Ovary (tissue), 9 donors: ENCODE measurements around the gene ACO1. TPM values are rescaled to one million over a fixed set of nuclear protein-coding genes. Genes with fewer than 3 reads are reported as not detected.

ENCODE experiments used
- DNase-seq, 5 donors: peaks; one replicate each; pipeline ENCODE4 v3.0.0-alpha.2; 2019 to 2020
- H3K27ac ChIP-seq, 2 donors: fragments of 200-600 bp; one replicate each; pipeline versions ENCODE4 v1.5.1 to v1.8.0; 2019 to 2022
- H3K27me3 ChIP-seq: fragments of 200-600 bp; one replicate; pipeline ENCODE4 v1.8.0; 2022
- H3K36me3 ChIP-seq: fragments of 200-600 bp; sonication (generic); one replicate; pipeline ENCODE4 v1.5.1; 2019
- H3K4me1 ChIP-seq: one replicate; pipeline ENCODE4 v1.8.1; 2013; ENCODE audit warnings: mild to moderate bottlenecking, moderate library complexity; ENCODE audit not compliant: insufficient read depth
- H3K4me3 ChIP-seq: fragments of 200-600 bp; sonication (generic); one replicate; pipeline ENCODE4 v1.5.1; 2017
- H3K9me3 ChIP-seq, 2 donors: fragments of 200-600 bp in 1 of 2; sonication (generic) in 1 of 2; one replicate each; pipeline versions ENCODE4 v1.5.1 to v1.8.1; 2013 to 2019; ENCODE audit warnings: mild to moderate bottlenecking in 1 of 2, moderate library complexity in 1 of 2
- EP300 ChIP-seq: sonication (generic); formaldehyde crosslinking; IDR thresholded peaks from one replicate; pipeline ENCODE4 v1.6.1; 2017; ENCODE audit warnings: antibody characterized with exemption
- POLR2A ChIP-seq: fragments of 450-650 bp; IDR thresholded peaks from one replicate; pipeline ENCODE4 v1.6.1; 2017; ENCODE audit warnings: antibody characterized with exemption, mild to moderate bottlenecking, moderate library complexity
- WGBS, 3 donors: extraction: QIAGEN DNeasy Blood & Tissue Kit in 1 of 3; methylation state at CpG; one replicate each; pipeline versions ENCODE4 v1.1.5 to v1.1.7; 2013 to 2017; 5-methylcytosine and 5-hydroxymethylcytosine counted together
- intact Hi-C, 4 donors: fragments of 100-400 bp; cut with DNase I; formaldehyde crosslinking; loops; one replicate each; pipeline versions ENCODE4 v1.11.0 to v1.15.1; 2022 to 2023
- polyA plus RNA-seq, 2 donors: library from polyadenylated mRNA; stranded (reverse); fragments of 200-250 nt in 1 of 2; fragments of 350-450 nt in 1 of 2; fragmentation: Illumina TruSeq in 1 of 2; extraction: RNeasy Lipid Tissue Mini Kit (QIAGEN cat#74804) in 1 of 2; gene quantifications; one replicate each; pipeline ENCODE4 v1.2.3, GENCODE V29; 2013 to 2014
- total RNA-seq, 7 donors: library from RNA; depleted of rRNA in 2 of 7; stranded (reverse); fragments of >200 nt in 2 of 7; fragmentation: NEBNext Ultra II Directional in 3 of 7; extraction: Animal tissue kit (Norgen Biotek cat#: 25700) in 3 of 7; gene quantifications; one replicate each; pipeline versions ENCODE4 v1.1.0 to v1.2.4, GENCODE V29; 2016 to 2023
- TF ChIP-seq, protein P1 (sequence below), 3 donors: fragments of 450-650 bp in 2 of 3; fragments of 200-600 bp in 1 of 3; IDR thresholded peaks; one replicate each; pipeline versions ENCODE4 v1.5.1 to v1.8.0; 2016 to 2022; ENCODE audit warnings: antibody characterized with exemption in 3 of 3, mild to moderate bottlenecking in 1 of 3
- donor health status: DM: no; HTN: no; CAD: no; lungs with moderate emphysema.
- donor health status: DM: no; HTN: no; CAD: no.
- donor health status: Bipolar disorder and iron deficiency.
- donor health status: DM: yes; HTN: yes; CAD: no.
- donor health status: DM: no; HTN: no; CAD: no.
- donor health status: DM: yes; HTN: yes; CAD: no.

Gene ACO1
- total and polyA plus RNA-seq, 9 donors = 15.6 to 111 (median 30.5) TPM

DNA sequence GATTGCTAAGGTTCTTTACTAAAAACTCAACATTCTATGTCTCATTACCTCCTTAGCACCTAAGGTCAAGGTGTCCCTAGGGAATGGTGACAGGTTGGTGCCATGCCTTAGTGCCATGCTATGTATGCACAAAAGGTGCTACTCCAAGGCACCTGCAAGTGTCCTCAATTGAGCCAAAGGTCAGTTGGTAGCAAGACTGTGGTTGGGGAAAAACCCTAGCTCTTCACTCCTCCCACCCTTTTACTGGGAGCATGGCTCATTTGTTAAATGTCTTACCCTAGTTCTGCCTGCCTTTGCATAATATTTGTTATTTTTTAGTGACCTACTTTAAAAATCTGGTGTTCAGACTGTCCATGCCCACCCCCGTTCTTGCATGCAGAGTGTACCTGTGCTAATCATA, 17.0 kb downstream of the ACO1 start:
- no peaks in the 10 kb centered on the region for H3K27me3 ChIP-seq
- TF ChIP-seq EP300 (no peak), POLR2A (no peak)
- H3K4me3 ChIP-seq = no peak overlapping the region
- H3K9me3 ChIP-seq = no peaks in the 10 kb centered on the region
- DNase-seq = no peak
- 89 to 100% (median 92%) methylated on average over 1 of the region's 1 CpG for WGBS, 3 donors
- H3K36me3 ChIP-seq = no peaks in the 10 kb centered on the region
- H3K27ac ChIP-seq = no peak overlapping the region
- no peaks in the 10 kb centered on the region for H3K4me1 ChIP-seq
- intact Hi-C loops = no loop called here

DNA sequence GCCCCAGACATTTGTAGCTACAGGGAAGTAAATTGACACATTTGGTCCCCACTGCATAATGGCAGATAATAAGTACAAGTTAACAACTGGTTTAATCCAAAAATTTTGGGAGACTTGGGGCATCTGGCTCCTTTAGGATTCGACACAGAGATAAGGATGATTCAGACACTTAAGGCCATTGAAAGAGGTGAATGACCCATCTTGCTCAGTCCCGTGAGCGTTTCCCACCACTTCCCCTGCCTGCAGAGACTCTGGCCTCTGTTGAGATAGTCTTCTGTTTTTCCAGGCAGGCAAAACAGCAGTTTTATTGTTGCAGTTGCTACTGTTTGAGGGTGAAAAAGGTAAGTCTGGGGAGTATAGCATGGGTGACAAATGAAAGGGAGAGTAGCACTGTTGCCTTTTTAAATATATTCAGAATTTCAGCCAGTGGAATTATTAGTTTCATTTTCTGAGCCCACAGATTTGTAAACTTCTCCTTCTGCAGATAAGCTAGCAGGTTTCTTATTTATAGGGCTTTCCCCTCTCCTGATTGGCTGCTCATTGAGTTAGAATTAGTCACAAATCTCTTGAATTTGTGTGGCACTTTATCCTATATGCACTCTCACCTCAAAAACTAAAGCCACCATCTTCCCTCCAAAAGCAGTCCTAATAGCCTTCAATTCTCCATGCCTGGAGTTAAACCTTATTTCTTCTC, 19.3 kb downstream of the ACO1 start:
- 76 to 91% (median 79%) methylated on average over 3 of the region's 3 CpGs for WGBS, 3 donors
- TF ChIP-seq, protein P1, sequence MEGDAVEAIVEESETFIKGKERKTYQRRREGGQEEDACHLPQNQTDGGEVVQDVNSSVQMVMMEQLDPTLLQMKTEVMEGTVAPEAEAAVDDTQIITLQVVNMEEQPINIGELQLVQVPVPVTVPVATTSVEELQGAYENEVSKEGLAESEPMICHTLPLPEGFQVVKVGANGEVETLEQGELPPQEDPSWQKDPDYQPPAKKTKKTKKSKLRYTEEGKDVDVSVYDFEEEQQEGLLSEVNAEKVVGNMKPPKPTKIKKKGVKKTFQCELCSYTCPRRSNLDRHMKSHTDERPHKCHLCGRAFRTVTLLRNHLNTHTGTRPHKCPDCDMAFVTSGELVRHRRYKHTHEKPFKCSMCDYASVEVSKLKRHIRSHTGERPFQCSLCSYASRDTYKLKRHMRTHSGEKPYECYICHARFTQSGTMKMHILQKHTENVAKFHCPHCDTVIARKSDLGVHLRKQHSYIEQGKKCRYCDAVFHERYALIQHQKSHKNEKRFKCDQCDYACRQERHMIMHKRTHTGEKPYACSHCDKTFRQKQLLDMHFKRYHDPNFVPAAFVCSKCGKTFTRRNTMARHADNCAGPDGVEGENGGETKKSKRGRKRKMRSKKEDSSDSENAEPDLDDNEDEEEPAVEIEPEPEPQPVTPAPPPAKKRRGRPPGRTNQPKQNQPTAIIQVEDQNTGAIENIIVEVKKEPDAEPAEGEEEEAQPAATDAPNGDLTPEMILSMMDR (IDR thresholded peaks at IDR 0.05) = no peak
- no peak for TF ChIP-seq EP300
- TF ChIP-seq POLR2A = no peak
- Histone ChIP-seq H3K9me3 (no peaks in the 10 kb centered on the region), H3K27ac (no peak overlapping the region), H3K4me3 (no peak overlapping the region), H3K4me1 (no peaks in the 10 kb centered on the region), H3K36me3 (no peaks in the 10 kb centered on the region), H3K27me3 (no peaks in the 10 kb centered on the region)
- intact Hi-C loops = no loop called here
- no peak for DNase-seq

DNA sequence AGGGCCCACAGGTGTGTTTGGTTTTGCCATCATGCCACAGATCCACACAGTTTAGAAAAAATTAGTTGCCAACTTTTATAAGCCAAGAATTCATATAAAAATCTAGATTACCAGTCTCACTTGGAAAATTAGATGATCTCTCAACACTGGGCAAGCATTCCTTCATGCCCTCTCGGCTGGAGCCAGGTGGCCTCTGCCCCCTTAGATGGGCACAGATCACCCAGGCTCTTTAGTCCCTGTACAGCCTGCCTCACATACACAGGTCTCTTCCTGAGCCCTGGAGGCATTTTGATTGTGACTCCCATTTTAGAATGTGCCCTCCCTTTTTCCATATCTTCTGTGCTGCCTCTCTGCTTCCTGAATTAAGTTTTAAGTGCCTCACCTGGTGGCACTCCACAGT, 20.0 kb downstream of the ACO1 start:
- H3K36me3 ChIP-seq = no peaks in the 10 kb centered on the region
- H3K4me3 ChIP-seq = no peak overlapping the region
- 100% methylated on average over 1 of the region's 1 CpG for WGBS, 3 donors
- H3K27ac ChIP-seq = no peak overlapping the region
- intact Hi-C loops = no loop called here
- H3K9me3 ChIP-seq = no peaks in the 10 kb centered on the region
- H3K4me1 ChIP-seq = no peaks in the 10 kb centered on the region
- TF ChIP-seq, protein P1 (IDR thresholded peaks at IDR 0.05) = no peak
- TF ChIP-seq POLR2A (no peak), EP300 (no peak)
- DNase-seq = no peak
- H3K27me3 ChIP-seq = no peaks in the 10 kb centered on the region

DNA sequence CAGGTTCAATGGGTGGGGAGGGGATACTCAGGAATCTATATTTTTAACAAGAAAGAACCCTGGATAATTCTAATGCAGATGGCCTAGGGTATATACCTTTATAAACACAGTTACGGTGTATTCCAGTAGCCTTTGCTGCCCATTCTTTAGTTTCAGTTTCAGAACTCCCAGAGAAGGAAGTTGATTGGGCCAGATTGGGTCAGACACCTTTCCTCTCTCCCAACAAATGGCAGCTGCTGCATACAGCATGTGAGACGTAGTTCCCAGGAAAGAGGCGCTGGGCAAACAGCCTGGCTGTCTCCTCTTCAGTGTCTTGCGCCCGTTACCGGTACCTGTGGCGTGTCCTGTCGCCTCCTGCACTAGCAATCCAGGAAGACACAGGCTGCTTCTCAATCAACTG, 20.4 kb downstream of the ACO1 start:
- H3K36me3 ChIP-seq = no peaks in the 10 kb centered on the region

DNA sequence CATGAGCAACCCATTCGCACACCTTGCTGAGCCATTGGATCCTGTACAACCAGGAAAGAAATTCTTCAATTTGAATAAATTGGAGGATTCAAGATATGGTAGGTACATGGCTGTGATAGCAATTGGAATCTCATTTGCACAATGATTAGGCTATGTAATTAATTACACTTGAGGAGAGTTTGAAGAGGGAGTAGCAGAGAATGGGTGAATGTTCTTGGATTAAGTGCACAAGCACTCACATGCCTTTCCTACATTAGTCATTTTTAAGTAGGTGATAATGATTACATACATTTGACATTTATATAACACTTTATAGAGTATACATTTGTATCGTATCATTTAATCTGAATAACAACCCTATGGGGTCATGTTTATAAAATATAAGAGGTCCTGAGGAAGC, 21.1 kb downstream of the ACO1 start:
- intact Hi-C loops = no loop called here
- WGBS, 3 donors = 95 to 100% (median 96%) methylated on average over 2 of the region's 2 CpGs
- no peaks in the 10 kb centered on the region for H3K27me3 ChIP-seq
- H3K4me1 ChIP-seq = no peaks in the 10 kb centered on the region
- H3K27ac ChIP-seq = no peak overlapping the region
- H3K4me3 ChIP-seq = no peak overlapping the region
- no peak for DNase-seq
- H3K9me3 ChIP-seq = no peaks in the 10 kb centered on the region
- H3K36me3 ChIP-seq = no peaks in the 10 kb centered on the region
- no peak for TF ChIP-seq EP300
- TF ChIP-seq, protein P1 (IDR thresholded peaks at IDR 0.05) = no peak
- TF ChIP-seq POLR2A = no peak

More for the DNA sequence above, 20.4 kb downstream of the ACO1 start:
- Histone ChIP-seq H3K4me3 (no peak overlapping the region), H3K9me3 (no peaks in the 10 kb centered on the region), H3K27ac (no peak overlapping the region), H3K4me1 (no peaks in the 10 kb centered on the region), H3K27me3 (no peaks in the 10 kb centered on the region)
- TF ChIP-seq, protein P1 (IDR thresholded peaks at IDR 0.05) = no peak
- TF ChIP-seq POLR2A (no peak), EP300 (no peak)
- intact Hi-C loops = no loop called here
- 81 to 86% (median 83%) methylated on average over 8 of the region's 8 CpGs for WGBS, 3 donors
- no peak for DNase-seq
